ENCODE measurements around the gene ELAVL1. TPM values are rescaled to one million over a fixed set of nuclear protein-coding genes. Genes with fewer than 3 reads are reported as not detected.

ELAVL1 gene
- total and polyA plus RNA-seq, 12 donors = 12.8 to 78.9 (median 44.6) TPM

GRCh38 chr19:7989071-7989575, 16.3 kb downstream of the ELAVL1 start:
- DNase-seq = no peak
- no peak for TF ChIP-seq POLR2A (IDR thresholded peaks at IDR 0.05)
- no peaks in the 10 kb centered on the region for H3K27me3 ChIP-seq
- intact Hi-C loops (cut with DNase I) = no loop called here
- H3K36me3 ChIP-seq (replicated peaks in 1 of 2) = peaks cover 0 to 46% of the 10 kb centered on the region in 2 donors
- no peaks in the 10 kb centered on the region for H3K9me3 ChIP-seq (replicated peaks in 1 of 3)
- 92 to 96% (median 93%) methylated on average over 6 to 12 of the region's 12 CpGs for WGBS, 4 donors
- no peak overlapping the region for H3K4me3 ChIP-seq
- peaks cover 4 to 27% of the 10 kb centered on the region in 2 donors for H3K4me1 ChIP-seq (replicated peaks in 1 of 2)
- H3K27ac ChIP-seq = no peak overlapping the region

GRCh38 chr19:7988307-7988706, 17.1 kb downstream of the ELAVL1 start:
- Histone ChIP-seq H3K36me3 (replicated peaks in 1 of 2) (peaks cover 0 to 50% of the 10 kb centered on the region in 2 donors), H3K4me1 (replicated peaks in 1 of 2) (peaks cover under 1 to 20% of the 10 kb centered on the region in 2 donors), H3K27me3 (no peaks in the 10 kb centered on the region), H3K9me3 (replicated peaks in 1 of 3) (no peaks in the 10 kb centered on the region), H3K4me3 (no peak overlapping the region), H3K27ac (no peak overlapping the region)
- intact Hi-C loops (cut with DNase I) = no loop called here
- WGBS, 4 donors = 68 to 79% (median 76%) methylated on average over 5 of the region's 5 CpGs
- DNase-seq = no peak
- TF ChIP-seq POLR2A (IDR thresholded peaks at IDR 0.05) (no peak), CTCF (IDR thresholded peaks at IDR 0.05) (no peak)

- no peaks in the 10 kb centered on the region for H3K9me3 ChIP-seq (replicated peaks in 1 of 3)
- WGBS, 4 donors = 68 to 75% (median 73%) methylated on average over 5 to 17 of the region's 17 CpGs
- H3K36me3 ChIP-seq (replicated peaks in 1 of 2) = peaks cover 0 to 59% of the 10 kb centered on the region in 2 donors
- H3K27me3 ChIP-seq = no peaks in the 10 kb centered on the region
- H3K4me1 ChIP-seq (replicated peaks in 1 of 2) = peaks cover 9 to 23% of the 10 kb centered on the region in 2 donors
- H3K27ac ChIP-seq = peak overlapping the region in 2 of 5 donors; percentile 59 to 70
- no peak overlapping the region for H3K4me3 ChIP-seq
- DNase-seq = no peak
- intact Hi-C loops (cut with DNase I) = no loop called here
- TF ChIP-seq POLR2A (IDR thresholded peaks at IDR 0.05) (no peak), CTCF (IDR thresholded peaks at IDR 0.05) (no peak)
Observed at GRCh38 chr19:7987114-7987768, 18.2 kb downstream of the ELAVL1 start.

DNA sequence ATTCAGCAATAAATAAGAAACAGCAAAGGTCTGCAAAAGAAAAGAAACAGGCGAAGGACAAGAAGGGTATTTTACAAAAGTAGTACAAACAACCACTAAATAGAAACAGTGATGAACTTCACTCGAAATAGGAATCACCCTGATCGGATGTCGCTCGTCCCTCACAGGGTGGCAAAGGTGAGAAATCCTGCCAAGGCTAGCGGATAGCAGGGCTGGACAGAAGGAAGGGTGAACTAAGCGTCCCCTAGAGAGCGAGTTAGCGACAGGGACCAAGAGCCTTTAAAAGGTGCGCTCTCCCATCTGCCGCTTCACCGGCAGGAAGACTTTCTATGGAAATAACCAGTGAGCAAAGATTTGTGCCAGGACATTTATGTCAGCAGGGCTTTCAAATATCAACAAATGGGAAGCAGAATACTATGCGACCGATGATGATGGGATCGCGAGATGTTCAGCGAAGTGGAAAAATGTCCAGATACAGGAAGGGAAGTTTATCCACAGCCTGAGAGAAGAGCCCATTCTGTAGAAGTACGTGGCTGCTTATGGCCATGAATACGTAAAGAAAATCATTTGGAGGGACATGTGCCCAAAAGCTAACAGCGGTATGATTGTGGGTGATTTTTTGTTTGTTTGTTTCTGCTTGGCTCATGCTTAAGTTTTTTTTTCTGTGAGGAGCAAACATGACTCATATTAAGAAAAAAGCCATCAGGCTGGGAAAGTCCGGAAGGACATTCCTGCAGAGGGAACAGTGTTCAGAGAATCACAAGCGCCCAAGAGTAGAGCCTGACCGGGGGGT, 18.9 kb downstream of the ELAVL1 start:
- no peak for DNase-seq
- Histone ChIP-seq H3K36me3 (replicated peaks in 1 of 2) (peaks cover 0 to 61% of the 10 kb centered on the region in 2 donors), H3K27me3 (no peaks in the 10 kb centered on the region), H3K9me3 (replicated peaks in 1 of 3) (no peaks in the 10 kb centered on the region), H3K4me3 (no peak overlapping the region), H3K4me1 (replicated peaks in 1 of 2) (peaks cover 9 to 23% of the 10 kb centered on the region in 2 donors), H3K27ac (peak overlapping the region in 2 of 5 donors; percentile 39 to 70)
- 67 to 72% (median 70%) methylated on average over 22 to 23 of the region's 23 CpGs for WGBS, 4 donors
- intact Hi-C loops (cut with DNase I) = no loop called here
- TF ChIP-seq POLR2A (IDR thresholded peaks at IDR 0.05) = no peak

DNA sequence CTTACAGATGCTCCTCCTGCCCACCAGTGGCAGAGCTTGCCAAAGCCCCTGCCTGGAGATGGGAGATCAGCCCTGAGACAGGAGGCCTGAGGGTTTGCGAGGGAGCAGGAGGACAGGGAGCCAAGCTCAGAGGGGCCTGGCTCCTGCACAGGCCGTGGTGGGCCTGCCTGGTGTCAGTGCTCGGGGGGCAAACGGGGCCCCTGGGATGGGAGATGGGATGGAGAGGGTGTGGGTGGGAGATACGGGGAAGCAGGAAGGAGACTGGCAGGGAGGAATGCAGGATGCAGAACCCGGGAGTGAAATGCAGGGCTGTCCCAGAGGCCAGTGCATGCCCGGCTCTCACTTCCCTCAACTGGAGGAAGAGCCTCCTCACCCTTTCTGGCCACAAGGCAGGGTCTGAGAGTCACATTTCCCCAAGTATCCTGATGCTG, 19.9 kb downstream of the ELAVL1 start:
- no peak for TF ChIP-seq POLR2A (IDR thresholded peaks at IDR 0.05)
- no peak for TF ChIP-seq CTCF (IDR thresholded peaks at IDR 0.05)
- no peaks in the 10 kb centered on the region for H3K27me3 ChIP-seq
- H3K36me3 ChIP-seq (replicated peaks in 1 of 2) = peaks cover 0 to 57% of the 10 kb centered on the region in 2 donors
- H3K27ac ChIP-seq = no peak overlapping the region
- intact Hi-C loops (cut with DNase I) = no loop called here
- DNase-seq = no peak
- peaks cover 9 to 23% of the 10 kb centered on the region in 2 donors for H3K4me1 ChIP-seq (replicated peaks in 1 of 2)
- H3K9me3 ChIP-seq (replicated peaks in 1 of 3) = no peaks in the 10 kb centered on the region
- H3K4me3 ChIP-seq = no peak overlapping the region
- WGBS, 4 donors = 81 to 87% (median 82%) methylated on average over 6 to 7 of the region's 7 CpGs

All from adrenal gland (tissue), 12 donors.